HepG2 (cell line): ENCODE data around the gene RCBTB2. TPM values are rescaled to one million over a fixed set of nuclear protein-coding genes. Genes with fewer than 3 reads are reported as not detected.

ENCODE experiments used
- ATAC-seq: fragments of 200-7000 bp; cut with Tn5 transposase; 3 replicates; pipeline ENCODE4 v1.9.1; 2020; ENCODE audit warnings: mild to moderate bottlenecking, moderate library complexity
- BruUV-seq: library from RNA; stranded (reverse); fragments of 400-500 nt; replicated peaks from 2 replicates; lab custom pipeline; 2021; lab: Mats Ljungman, UMichigan
- CTCF ChIA-PET: fragments of 300-600 bp; formaldehyde crosslinking; extraction: SDS; loops from one replicate; lab custom pipeline; 2021; ENCODE audit warnings: low total read pairs, inconsistent platforms, low intra/inter-chr PET ratio; lab: Yijun Ruan, JAX
- POLR2A ChIA-PET: fragments of 350-600 bp; sonication (Branson Sonifier 250); formaldehyde crosslinking; loops from one replicate; lab custom pipeline; 2020; ENCODE audit warnings: antibody characterized with exemption, inconsistent platforms; lab: Yijun Ruan, JAX
- DNase-seq: peaks from one replicate; pipeline ENCODE4 v3.0.0-alpha.2; 2015; ENCODE audit warnings: low spot score
- FAIRE-seq: peaks from 3 replicates; lab custom pipeline; 2011; peaks lifted over from hg19 to GRCh38; lab: Jason Lieb, UNC
- H2AFZ ChIP-seq: one replicate; pipeline ENCODE4 v1.6.1; 2011; ENCODE audit warnings: low read length, inconsistent platforms
- H3K27ac ChIP-seq: fragments of 300-600 bp; 3 replicates; pipeline ENCODE4 v1.8.0; 2011; ENCODE audit warnings: mixed run types, mild to moderate bottlenecking, mixed read lengths, low read length, inconsistent platforms; ENCODE audit not compliant: insufficient read depth; ENCODE audit errors: extremely low read length
- H3K27me3 ChIP-seq, 2 experiments: fragments of 200-600 bp in 1 of 2; 2 replicates in 1 of 2; 3 replicates in 1 of 2; pipeline versions ENCODE4 v1.6.0 to v1.8.0; 2011; ENCODE audit warnings: low read length in 2 of 2, mild to moderate bottlenecking in 2 of 2, moderate library complexity in 2 of 2, inconsistent platforms in 1 of 2; ENCODE audit not compliant: insufficient read depth in 2 of 2, control insufficient read depth in 1 of 2
- H3K36me3 ChIP-seq, 2 experiments: fragments of 200-600 bp in 1 of 2; replicated peaks in 1 of 2; 2 replicates in 1 of 2; 3 replicates in 1 of 2; pipeline versions ENCODE4 v1.5.1 to v1.8.0; 2011; ENCODE audit warnings: low read length in 2 of 2, inconsistent platforms in 1 of 2; ENCODE audit not compliant: insufficient read depth in 2 of 2, control insufficient read depth in 1 of 2
- H3K4me1 ChIP-seq: 2 replicates; pipeline ENCODE4 v1.5.1; 2012; ENCODE audit warnings: low read length, inconsistent platforms; ENCODE audit not compliant: insufficient read depth
- H3K4me2 ChIP-seq: 2 replicates; pipeline ENCODE4 v1.6.0; 2011; ENCODE audit warnings: low read depth, low read length, inconsistent platforms
- H3K4me3 ChIP-seq, 3 experiments: fragments of 200-600 bp in 1 of 3; sonication (generic), shearing (Covaris generic) in 1 of 3; replicated peaks in 1 of 3; 2 replicates each; pipeline ENCODE4 v1.5.1; 2011 to 2016; ENCODE audit warnings: low read length in 3 of 3, inconsistent platforms in 2 of 3, low read depth in 2 of 3, mild to moderate bottlenecking in 2 of 3, control low read depth in 1 of 3, mixed read lengths in 1 of 3; ENCODE audit not compliant: insufficient read depth in 1 of 3
- H3K79me2 ChIP-seq: one replicate; pipeline ENCODE4 v1.6.1; 2011; ENCODE audit warnings: low read length, inconsistent platforms; ENCODE audit not compliant: insufficient read depth
- H3K9ac ChIP-seq: 2 replicates; pipeline ENCODE4 v1.6.0; 2011; ENCODE audit warnings: mild to moderate bottlenecking, low read depth, low read length, inconsistent platforms; ENCODE audit not compliant: insufficient read depth
- H3K9me3 ChIP-seq: 2 replicates; pipeline ENCODE4 v1.5.1; 2012; ENCODE audit warnings: mild to moderate bottlenecking, low read length
- H4K20me1 ChIP-seq: 2 replicates; pipeline ENCODE4 v1.6.0; 2011; ENCODE audit warnings: inconsistent platforms, mild to moderate bottlenecking, low read length, moderate library complexity; ENCODE audit not compliant: insufficient read depth
- HDAC6 ChIP-seq: fragments of 200-600 bp; sonication (generic); IDR thresholded peaks from 2 replicates; pipeline ENCODE4 v1.7.0; 2017; ENCODE audit warnings: mild to moderate bottlenecking, antibody characterized with exemption, low read length, low read depth
- HOXA3 ChIP-seq: sonication (generic); formaldehyde crosslinking; IDR thresholded peaks from 2 replicates; pipeline ENCODE4 v1.5.0; 2020; ENCODE audit warnings: missing genetic modification reagents
- MED8 ChIP-seq: sonication (generic); formaldehyde crosslinking; IDR thresholded peaks from 2 replicates; pipeline ENCODE4 v1.8.1; 2023; ENCODE audit warnings: mild to moderate bottlenecking, missing genetic modification reagents; ENCODE audit not compliant: insufficient replicate concordance
- ZFP90 ChIP-seq: sonication (generic); formaldehyde crosslinking; IDR thresholded peaks from 2 replicates; pipeline ENCODE4 v1.8.0; 2022; ENCODE audit warnings: missing genetic modification reagents, mild to moderate bottlenecking, inconsistent platforms, borderline replicate concordance
- ZMYM3 ChIP-seq: sonication (generic); formaldehyde crosslinking; IDR thresholded peaks from 2 replicates; pipeline ENCODE4 v1.5.1; 2020; ENCODE audit warnings: mild to moderate bottlenecking, missing genetic modification reagents
- ZNF768 ChIP-seq: sonication (generic); formaldehyde crosslinking; IDR thresholded peaks from 2 replicates; pipeline ENCODE4 v1.4.0; 2020; ENCODE audit warnings: missing genetic modification reagents
- in situ Hi-C: cut with HindIII; loops from 2 replicates; pipeline ENCODE4 v1.10.0; 2017; ENCODE audit warnings: low pct_unique_long_range_greater_than_20kb; ENCODE audit not compliant: extremely low pct_ligation_motif_present
- intact Hi-C: fragments of 100-400 bp; cut with micrococcal nuclease; formaldehyde crosslinking; loops from one replicate; pipeline ENCODE4 v1.10.0; 2022; ENCODE audit not compliant: unreplicated experiment
- polyA plus RNA-seq, 8 experiments: library from polyadenylated mRNA; depleted of rRNA in 3 of 8; stranded (reverse) in 7 of 8; unstranded in 1 of 8; fragments of >200 nt; fragmentation: Illumina TruSeq in 4 of 8; extraction: Trizol in 4 of 8; gene quantifications; 2 replicates each; pipeline versions ENCODE4 v1.2.1 to v1.2.3, GENCODE V29; 2011 to 2016; ENCODE audit warnings: low read depth in 4 of 8, missing spikeins in 1 of 8, mixed read lengths in 1 of 8; ENCODE audit not compliant: insufficient read depth in 1 of 8
- total RNA-seq, 5 experiments: library from RNA; depleted of rRNA; stranded (reverse); fragments of >200 nt; fragmentation: Illumina TruSeq; extraction: Trizol; gene quantifications; 2 replicates each; pipeline ENCODE4 v1.2.3, GENCODE V29; 2016; ENCODE audit warnings: low read depth in 1 of 5
- TF ChIP-seq, protein P1 (sequence below): sonication (generic); formaldehyde crosslinking; IDR thresholded peaks from 2 replicates; pipeline ENCODE4 v1.5.0; 2020; ENCODE audit warnings: missing genetic modification reagents, mild to moderate bottlenecking, borderline replicate concordance
- TF ChIP-seq, protein P2 (sequence below): IDR thresholded peaks from 2 replicates; pipeline ENCODE4 v1.6.1; 2012; ENCODE audit warnings: inconsistent platforms
- TF ChIP-seq, protein P3 (sequence below): sonication (generic); formaldehyde crosslinking; IDR thresholded peaks from 2 replicates; pipeline ENCODE4 v1.4.0; 2020; ENCODE audit warnings: mild to moderate bottlenecking, missing genetic modification reagents, borderline replicate concordance
- TF ChIP-seq, protein P4 (sequence below): sonication (generic); formaldehyde crosslinking; conservative IDR thresholded peaks from 2 replicates; pipeline ENCODE4 v1.4.0; 2020; ENCODE audit warnings: mild to moderate bottlenecking, missing genetic modification reagents, moderate library complexity

The RCBTB2 gene
- total and polyA plus RNA-seq, 2 of the 13 experiments (the other 11 are each of a cell fraction or from before 2014, with no cell fraction given) = 1.9 to 2.7 TPM

DNA sequence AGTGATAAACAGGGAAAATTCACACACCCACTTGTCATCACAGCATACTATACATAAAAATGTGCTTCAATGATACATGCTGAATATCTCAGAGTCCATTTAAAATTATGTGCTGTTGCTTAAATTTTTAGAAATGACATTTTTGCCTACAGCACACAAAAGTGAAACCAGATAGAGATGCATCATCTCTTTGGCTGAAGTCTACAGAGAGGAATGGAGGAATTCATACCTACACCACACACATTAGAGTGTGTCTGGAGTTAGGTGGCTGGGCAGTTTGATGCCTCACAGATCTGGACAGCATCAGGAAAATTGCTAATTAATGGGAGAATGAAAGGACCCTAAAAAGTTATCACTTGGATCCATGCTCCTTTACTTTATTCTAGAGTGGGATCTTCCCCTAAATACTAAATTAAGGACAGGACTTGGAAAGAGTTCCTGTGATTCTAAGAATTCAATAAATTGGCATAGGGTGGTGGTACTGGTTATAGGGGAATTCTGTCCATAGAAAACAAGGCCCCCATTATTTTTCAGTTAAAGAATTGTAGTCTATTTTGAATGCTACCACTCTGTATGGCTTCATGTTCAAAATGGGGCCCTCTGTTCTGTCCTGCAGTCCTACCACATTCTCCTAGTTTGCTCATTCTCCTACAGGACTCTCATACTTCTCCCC, 41.3 kb downstream of the RCBTB2 start:
- DNase-seq = no peak
- intact Hi-C loops (no loop called here), in situ Hi-C loops (no loop called here)
- Histone ChIP-seq H3K4me3 (no peak overlapping the region), H3K36me3 (no peaks in the 10 kb centered on the region), H3K9ac (no peak overlapping the region), H3K27me3 (no peaks in the 10 kb centered on the region), H4K20me1 (no peaks in the 10 kb centered on the region), H3K9me3 (no peaks in the 10 kb centered on the region), H2AFZ (no peak overlapping the region), H3K79me2 (no peaks in the 10 kb centered on the region), H3K4me2 (no peak overlapping the region), H3K27ac (no peak overlapping the region), H3K4me1 (peaks cover 19% of the 10 kb centered on the region)
- no TSS peak for BruUV-seq
- TF ChIP-seq, protein P1, sequence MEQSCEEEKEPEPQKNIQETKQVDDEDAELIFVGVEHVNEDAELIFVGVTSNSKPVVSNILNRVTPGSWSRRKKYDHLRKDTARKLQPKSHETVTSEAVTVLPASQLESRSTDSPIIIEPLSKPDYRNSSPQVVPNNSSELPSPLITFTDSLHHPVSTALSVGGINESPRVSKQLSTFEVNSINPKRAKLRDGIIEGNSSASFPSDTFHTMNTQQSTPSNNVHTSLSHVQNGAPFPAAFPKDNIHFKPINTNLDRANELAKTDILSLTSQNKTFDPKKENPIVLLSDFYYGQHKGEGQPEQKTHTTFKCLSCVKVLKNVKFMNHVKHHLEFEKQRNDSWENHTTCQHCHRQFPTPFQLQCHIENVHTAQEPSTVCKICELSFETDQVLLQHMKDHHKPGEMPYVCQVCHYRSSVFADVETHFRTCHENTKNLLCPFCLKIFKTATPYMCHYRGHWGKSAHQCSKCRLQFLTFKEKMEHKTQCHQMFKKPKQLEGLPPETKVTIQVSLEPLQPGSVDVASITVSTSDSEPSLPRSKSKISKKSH (CRISPR knock-in tag) = no peak
- TF ChIP-seq ZFP90 (CRISPR knock-in tag) (no peak), ZMYM3 (CRISPR knock-in tag) (no peak), MED8 (no peak), HOXA3 (CRISPR knock-in tag) (no peak), HDAC6 (no peak), ZNF768 (CRISPR knock-in tag) (no peak)
- TF ChIP-seq, protein P2, sequence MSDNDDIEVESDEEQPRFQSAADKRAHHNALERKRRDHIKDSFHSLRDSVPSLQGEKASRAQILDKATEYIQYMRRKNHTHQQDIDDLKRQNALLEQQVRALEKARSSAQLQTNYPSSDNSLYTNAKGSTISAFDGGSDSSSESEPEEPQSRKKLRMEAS = no peak
- TF ChIP-seq, protein P3, sequence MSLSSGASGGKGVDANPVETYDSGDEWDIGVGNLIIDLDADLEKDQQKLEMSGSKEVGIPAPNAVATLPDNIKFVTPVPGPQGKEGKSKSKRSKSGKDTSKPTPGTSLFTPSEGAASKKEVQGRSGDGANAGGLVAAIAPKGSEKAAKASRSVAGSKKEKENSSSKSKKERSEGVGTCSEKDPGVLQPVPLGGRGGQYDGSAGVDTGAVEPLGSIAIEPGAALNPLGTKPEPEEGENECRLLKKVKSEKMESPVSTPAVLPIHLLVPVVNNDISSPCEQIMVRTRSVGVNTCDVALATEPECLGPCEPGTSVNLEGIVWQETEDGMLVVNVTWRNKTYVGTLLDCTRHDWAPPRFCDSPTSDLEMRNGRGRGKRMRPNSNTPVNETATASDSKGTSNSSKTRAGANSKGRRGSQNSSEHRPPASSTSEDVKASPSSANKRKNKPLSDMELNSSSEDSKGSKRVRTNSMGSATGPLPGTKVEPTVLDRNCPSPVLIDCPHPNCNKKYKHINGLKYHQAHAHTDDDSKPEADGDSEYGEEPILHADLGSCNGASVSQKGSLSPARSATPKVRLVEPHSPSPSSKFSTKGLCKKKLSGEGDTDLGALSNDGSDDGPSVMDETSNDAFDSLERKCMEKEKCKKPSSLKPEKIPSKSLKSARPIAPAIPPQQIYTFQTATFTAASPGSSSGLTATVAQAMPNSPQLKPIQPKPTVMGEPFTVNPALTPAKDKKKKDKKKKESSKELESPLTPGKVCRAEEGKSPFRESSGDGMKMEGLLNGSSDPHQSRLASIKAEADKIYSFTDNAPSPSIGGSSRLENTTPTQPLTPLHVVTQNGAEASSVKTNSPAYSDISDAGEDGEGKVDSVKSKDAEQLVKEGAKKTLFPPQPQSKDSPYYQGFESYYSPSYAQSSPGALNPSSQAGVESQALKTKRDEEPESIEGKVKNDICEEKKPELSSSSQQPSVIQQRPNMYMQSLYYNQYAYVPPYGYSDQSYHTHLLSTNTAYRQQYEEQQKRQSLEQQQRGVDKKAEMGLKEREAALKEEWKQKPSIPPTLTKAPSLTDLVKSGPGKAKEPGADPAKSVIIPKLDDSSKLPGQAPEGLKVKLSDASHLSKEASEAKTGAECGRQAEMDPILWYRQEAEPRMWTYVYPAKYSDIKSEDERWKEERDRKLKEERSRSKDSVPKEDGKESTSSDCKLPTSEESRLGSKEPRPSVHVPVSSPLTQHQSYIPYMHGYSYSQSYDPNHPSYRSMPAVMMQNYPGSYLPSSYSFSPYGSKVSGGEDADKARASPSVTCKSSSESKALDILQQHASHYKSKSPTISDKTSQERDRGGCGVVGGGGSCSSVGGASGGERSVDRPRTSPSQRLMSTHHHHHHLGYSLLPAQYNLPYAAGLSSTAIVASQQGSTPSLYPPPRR = no peak
- TF ChIP-seq, protein P4, sequence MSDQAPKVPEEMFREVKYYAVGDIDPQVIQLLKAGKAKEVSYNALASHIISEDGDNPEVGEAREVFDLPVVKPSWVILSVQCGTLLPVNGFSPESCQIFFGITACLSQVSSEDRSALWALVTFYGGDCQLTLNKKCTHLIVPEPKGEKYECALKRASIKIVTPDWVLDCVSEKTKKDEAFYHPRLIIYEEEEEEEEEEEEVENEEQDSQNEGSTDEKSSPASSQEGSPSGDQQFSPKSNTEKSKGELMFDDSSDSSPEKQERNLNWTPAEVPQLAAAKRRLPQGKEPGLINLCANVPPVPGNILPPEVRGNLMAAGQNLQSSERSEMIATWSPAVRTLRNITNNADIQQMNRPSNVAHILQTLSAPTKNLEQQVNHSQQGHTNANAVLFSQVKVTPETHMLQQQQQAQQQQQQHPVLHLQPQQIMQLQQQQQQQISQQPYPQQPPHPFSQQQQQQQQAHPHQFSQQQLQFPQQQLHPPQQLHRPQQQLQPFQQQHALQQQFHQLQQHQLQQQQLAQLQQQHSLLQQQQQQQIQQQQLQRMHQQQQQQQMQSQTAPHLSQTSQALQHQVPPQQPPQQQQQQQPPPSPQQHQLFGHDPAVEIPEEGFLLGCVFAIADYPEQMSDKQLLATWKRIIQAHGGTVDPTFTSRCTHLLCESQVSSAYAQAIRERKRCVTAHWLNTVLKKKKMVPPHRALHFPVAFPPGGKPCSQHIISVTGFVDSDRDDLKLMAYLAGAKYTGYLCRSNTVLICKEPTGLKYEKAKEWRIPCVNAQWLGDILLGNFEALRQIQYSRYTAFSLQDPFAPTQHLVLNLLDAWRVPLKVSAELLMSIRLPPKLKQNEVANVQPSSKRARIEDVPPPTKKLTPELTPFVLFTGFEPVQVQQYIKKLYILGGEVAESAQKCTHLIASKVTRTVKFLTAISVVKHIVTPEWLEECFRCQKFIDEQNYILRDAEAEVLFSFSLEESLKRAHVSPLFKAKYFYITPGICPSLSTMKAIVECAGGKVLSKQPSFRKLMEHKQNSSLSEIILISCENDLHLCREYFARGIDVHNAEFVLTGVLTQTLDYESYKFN (CRISPR knock-in tag) = no peak
- no peak for ATAC-seq
- no peak for FAIRE-seq
- CTCF ChIA-PET = no interaction called here
- POLR2A ChIA-PET = interaction anchor here (0.7 kb wide), 1 partner anchor 41 kb away, joined by 3 read pairs; the partner anchor contains the start of gene RCBTB2
